ENCODE results near the gene ARF1. TPM values are rescaled to one million over a fixed set of nuclear protein-coding genes. Genes with fewer than 3 reads are reported as not detected.

The ARF1 gene
- 387 and 400 TPM in 2 replicates for total RNA-seq (2014; rRNA removed; shearing (Covaris generic))

GRCh38 chr1:228082214-228082917 lies at the start of gene ARF1:
ARF1 (plus strand) TSS chr1:228082708; CDS start chr1:228097115, 14,407 bp downstream.
- DNase-seq (ENCODE audit: low spot score) = peak; percentile 96

GRCh38 chr1:228033376-228033775 lies 49.1 kb upstream of the ARF1 start:
- DNase-seq (ENCODE audit: low spot score) = no peak

GRCh38 chr1:228034954-228035837 lies 47.3 kb upstream of the ARF1 start:
- no peak for DNase-seq (ENCODE audit: low spot score)

DNA sequence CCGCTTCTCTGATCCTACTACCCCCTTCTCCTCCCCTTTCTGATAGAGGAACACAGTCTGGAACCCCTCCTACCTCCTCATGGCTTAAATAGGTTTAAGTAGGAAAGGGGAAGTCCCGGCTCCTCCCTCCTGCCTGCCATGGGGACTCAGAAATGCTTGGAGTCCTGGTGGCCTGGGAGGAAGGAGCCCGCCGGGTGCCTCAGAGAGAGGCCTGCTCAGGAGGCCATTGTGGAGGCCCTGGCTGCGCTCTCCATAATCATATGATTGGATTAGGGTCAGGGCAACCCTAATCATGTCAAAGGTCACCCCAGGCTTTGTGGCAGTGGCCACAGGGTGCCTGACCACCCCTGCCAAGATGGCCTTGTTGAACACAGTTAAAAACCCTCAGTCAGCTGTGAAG lies 46.7 kb upstream of the ARF1 start:
- no peak for DNase-seq (ENCODE audit: low spot score)

DNA sequence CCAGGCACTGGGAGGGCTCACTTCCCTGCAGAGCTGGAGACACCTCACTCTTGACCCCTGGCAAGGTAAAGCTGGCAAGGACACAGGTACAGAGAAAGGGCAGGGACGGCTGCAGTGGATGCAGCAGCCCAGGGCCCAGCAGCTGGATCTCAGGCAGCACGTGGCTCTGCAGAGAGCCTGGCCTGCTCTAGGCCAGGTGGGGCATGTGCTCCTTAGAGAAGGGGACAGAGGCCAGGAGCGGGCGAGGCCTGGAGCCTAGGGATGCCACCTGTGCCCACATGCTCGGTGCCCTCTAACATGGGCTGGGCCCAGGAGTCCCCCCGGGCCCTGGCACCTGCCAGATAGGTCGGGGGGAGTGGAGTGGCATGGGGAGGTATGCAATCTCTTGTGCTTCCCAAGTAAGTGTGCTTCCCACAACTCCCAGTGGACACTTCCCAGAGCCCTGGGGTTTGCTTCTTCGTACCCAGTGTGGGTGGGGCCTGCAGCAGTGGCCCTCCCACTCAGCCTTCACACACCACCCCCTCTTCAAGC lies 45.7 kb upstream of the ARF1 start:
- no peak for DNase-seq (ENCODE audit: low spot score)

GRCh38 chr1:228037401-228038386 lies 44.8 kb upstream of the ARF1 start:
- no peak for DNase-seq (ENCODE audit: low spot score)

DNA sequence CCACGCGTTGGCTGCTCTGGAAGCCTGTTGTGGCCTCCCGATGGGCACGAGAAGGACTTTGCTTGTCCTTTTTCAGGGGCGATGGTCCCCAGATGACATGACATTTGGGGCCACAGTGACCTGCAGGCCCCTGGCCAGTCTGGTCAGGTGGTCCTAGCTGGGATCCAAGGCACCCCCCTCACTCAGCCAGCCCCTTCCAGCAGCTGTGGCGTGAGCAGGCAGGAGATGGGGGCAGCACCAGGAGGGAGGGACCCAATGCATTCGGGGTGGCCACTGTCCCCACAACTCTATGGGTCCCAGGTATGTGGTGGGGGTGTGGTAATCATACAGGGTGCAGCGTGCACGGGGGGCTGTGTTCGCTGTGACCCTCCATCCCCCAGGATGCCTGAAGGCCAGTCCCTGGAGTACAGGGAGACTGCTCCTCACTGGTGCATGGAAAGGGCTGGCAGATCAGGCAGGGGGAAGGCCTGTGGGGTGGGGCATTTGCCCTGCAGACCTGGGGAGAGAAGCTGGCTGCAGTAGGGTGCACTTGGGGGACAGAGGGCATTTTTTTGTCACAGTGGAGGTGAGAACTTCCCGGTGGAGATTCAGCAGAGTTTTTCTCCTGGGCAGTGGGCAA lies 44.0 kb upstream of the ARF1 start:
- no peak for DNase-seq (ENCODE audit: low spot score)

DNA sequence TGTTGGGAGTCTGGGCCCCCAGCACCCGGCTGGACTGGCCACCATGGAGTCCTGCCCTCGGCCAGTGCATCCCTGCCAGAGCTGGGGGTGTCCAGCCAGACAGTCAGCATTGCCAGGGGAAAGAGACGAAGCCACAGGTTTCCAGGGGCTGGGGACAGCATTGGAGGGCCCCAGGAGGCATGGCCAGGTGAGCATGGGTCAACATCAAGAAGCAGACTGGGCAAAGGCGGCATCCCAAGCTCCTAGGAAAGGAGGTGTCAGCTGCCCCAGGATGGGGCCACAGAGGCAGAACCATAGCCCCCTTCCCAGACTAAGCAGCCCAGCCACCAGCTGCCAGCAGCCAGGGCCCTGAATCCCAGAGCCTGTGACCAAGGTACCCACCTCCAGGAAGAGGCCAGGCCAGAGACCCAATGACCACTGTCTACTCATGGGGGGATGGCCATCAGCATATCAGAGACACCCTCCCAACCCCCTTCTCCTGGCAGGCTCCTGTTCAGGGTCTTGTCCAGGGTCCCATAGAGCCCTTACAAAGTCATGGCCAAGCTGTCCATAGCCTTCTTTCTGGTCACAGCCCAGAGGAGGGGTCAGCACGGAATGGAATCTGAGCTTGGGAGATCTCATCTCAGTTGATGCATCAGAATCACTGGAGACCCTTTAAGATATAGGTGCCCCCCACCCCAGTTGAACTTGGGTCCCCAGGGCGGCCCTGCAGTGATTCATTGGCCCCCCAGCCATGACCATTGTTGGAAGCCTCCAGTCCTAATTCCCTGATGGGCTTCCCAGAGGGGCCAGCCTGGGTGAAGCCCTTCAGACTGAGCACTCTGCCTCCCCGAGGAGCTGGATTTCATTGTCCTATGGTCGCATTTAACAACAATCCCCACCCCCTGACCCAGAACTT lies 43.3 kb upstream of the ARF1 start:
- no peak for DNase-seq (ENCODE audit: low spot score)

- no peak for DNase-seq (ENCODE audit: low spot score)
These were observed 42.5 kb upstream of the ARF1 start for GRCh38 chr1:228039986-228040385.

DNA sequence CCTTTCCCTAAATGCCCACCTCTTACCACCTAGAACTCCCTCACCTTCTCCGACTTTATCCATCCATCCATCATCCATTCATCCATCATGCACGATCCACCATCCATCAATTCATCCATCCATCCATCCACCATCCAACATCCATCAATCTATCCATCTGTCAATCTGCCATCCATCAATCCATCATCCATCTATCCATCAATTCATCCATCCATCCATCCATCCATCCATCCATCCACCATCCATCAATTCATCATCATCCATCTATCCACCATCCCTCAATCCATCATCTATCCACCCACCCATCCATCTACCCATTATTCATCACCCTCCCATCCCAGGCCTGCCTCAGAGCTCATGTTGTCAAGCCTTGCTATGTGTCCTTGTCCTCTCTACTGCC lies 41.2 kb upstream of the ARF1 start:
- no peak for DNase-seq (ENCODE audit: low spot score)

- DNase-seq (ENCODE audit: low spot score) = no peak
These were observed 40.0 kb upstream of the ARF1 start for GRCh38 chr1:228042508-228042907.

GRCh38 chr1:228043281-228043848 lies 39.1 kb upstream of the ARF1 start:
- DNase-seq (ENCODE audit: low spot score) = no peak

GRCh38 chr1:228044961-228045360 lies 37.5 kb upstream of the ARF1 start:
- no peak for DNase-seq (ENCODE audit: low spot score)

DNA sequence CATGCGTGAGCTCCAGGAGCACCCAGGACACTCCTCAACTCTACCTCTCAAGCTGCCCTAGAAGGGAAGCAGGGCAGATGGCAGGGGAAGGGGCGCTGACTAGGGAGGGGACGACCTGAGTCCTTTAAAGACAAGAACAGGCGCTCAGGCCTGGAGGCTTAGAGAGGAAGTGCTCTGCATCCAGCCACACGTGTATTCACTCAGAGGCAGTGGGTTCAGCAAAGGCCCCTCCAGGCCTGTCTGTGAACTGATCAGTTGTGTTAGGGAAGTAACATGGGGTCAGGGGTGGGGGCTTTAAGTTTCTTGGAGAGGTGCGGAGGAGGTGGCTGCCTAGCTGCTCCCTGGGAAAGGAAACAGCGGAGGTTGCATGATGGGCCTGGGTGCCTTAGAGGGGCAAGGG lies 37.1 kb upstream of the ARF1 start:
- no peak for DNase-seq (ENCODE audit: low spot score)

- no peak for DNase-seq (ENCODE audit: low spot score)
These were observed 36.6 kb upstream of the ARF1 start for GRCh38 chr1:228045871-228046270.

DNA sequence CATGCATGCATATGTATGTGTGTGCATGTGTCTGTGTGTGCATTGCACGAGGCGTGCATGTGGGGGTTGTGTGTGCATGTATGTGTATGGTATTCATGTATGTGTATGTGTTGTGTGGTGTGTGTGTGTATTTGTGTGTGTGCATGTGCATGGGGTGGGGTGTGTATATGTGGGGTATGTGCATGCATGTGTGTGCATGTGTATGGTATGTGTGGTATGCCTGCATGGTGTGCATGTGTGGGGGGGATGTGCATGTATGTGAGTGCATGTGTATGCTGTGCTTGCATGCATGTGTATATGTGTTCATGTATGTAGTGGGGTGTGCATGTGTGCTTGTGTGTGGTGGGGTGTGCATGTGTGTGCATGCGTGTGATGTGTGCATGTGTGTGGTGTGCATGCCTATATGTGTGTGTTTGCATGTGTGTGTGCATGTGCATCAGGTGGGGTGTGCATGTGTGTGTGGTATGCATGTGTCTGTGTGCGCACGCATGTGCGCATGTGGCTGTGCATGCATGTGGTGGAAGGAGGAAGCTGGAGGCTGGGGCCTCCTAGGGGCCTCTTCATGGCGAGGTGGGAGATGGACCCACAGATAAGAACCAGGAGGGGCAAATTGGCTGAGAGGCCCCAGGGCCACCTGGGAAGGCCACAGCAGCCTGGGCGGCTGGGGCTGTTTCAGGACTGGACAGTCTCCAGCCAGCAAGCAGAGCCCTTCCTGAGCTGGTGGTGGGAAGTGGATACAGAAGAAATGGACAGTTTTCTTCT lies 35.9 kb upstream of the ARF1 start:
- no peak for DNase-seq (ENCODE audit: low spot score)

DNA sequence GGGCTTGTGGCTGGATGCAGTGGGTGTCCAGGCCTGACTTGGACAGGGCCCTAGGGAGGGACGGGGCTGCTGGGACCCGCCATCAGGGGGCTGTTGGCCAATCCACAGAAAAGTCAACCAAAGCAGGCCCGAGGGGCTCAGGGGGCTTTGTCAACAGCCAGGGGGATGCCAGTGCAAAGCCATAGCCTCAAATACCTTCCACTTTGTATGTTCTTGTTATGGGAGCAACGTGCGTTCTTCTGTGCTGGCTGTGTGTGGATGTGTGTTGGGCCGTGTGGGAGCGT lies 35.4 kb upstream of the ARF1 start:
- no peak for DNase-seq (ENCODE audit: low spot score)

DNA sequence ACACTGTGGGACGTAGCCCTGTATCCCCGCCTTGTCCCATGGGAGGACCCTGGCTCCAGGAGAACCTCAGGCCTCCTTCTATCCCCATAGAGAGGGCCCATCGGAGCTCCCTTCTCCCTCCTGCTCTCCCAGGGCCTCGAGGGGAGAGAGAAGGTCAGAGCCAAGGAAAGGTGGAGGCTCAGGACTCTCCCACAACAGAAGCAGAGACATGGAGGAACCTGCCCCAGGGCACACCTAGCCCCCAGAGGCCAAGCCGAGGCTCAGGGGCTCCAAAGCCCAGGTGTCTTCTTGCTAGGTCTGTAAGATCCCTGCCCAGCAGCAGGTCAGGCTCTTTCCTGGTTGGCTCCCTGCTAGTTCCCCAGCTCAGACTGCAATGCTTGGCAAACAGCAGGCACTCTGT lies 34.4 kb upstream of the ARF1 start:
- no peak for DNase-seq (ENCODE audit: low spot score)

DNA sequence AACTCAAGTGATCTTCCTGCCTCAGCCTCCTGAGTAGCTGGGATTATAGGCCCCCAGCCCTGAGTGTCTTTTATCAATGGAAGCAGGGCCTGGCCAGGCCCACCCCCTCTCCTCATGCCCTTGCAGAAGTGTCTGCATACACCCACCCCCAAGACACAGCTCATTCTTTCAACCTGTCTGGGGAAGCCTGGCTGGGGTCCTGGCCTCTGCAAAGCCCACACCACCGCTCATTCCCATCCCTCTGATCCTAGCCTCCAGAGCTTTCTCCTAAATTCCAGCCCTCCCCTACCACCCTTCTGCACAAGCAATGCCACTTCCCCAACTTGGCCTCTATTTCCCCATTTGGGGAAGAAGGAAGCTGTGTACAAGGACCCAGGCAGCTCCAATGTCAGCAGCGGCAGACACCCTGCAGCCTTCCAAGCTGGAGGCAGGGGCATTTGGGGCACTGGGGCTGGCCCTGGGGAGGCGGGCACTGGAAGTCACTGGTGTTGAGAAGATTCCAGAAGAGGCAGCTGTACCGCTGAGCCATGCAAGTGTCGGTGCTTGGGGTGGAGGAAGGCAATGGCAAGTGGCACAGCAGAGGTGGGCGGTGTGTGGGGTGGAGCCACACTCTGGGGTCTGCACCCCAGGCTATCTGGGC lies 33.7 kb upstream of the ARF1 start:
- DNase-seq (ENCODE audit: low spot score) = no peak

All from HT-29 (cell line).